Gastroesophageal sphincter (tissue), 4 donors: ENCODE data around the gene AMH. TPM values are rescaled to one million over a fixed set of nuclear protein-coding genes. Genes with fewer than 3 reads are reported as not detected.

Experiments used
- ATAC-seq: fragments of 150-250 bp; one replicate; pipeline ENCODE4 v1.9.1; 2016; ENCODE audit warnings: mild to moderate bottlenecking, moderate library complexity
- H3K27ac ChIP-seq, 4 donors: fragments of 200-600 bp; sonication (generic) in 3 of 4; 1 replicate in 3 of 4; 2 replicates in 1 of 4; pipeline ENCODE4 v1.5.1; 2016 to 2019
- H3K27me3 ChIP-seq: fragments of 200-600 bp; sonication (generic); one replicate; pipeline ENCODE4 v1.5.1; 2019
- H3K36me3 ChIP-seq, 2 donors: fragments of 200-600 bp; sonication (generic); one replicate each; pipeline ENCODE4 v1.5.1; 2019; ENCODE audit warnings: control low read depth in 1 of 2
- H3K4me1 ChIP-seq, 3 donors: fragments of 200-600 bp; sonication (generic); 1 replicate in 2 of 3; 2 replicates in 1 of 3; pipeline ENCODE4 v1.5.1; 2016 to 2019; ENCODE audit warnings: control low read depth in 2 of 3
- H3K4me3 ChIP-seq, 2 donors: fragments of 200-600 bp; sonication (generic); one replicate each; pipeline ENCODE4 v1.5.1; 2019; ENCODE audit warnings: mild to moderate bottlenecking in 1 of 2, moderate library complexity in 1 of 2
- H3K9me3 ChIP-seq, 3 donors: fragments of 200-600 bp; sonication (generic); one replicate each; pipeline ENCODE4 v1.5.1; 2017 to 2019; ENCODE audit warnings: control low read depth in 2 of 3
- EP300 ChIP-seq: sonication (generic); formaldehyde crosslinking; IDR thresholded peaks from one replicate; pipeline ENCODE4 v1.6.1; 2017; ENCODE audit warnings: antibody characterized with exemption, mild to moderate bottlenecking
- POLR2A ChIP-seq, 2 donors: fragments of 450-650 bp; IDR thresholded peaks; one replicate each; pipeline ENCODE4 v1.6.1; 2017; ENCODE audit warnings: antibody characterized with exemption in 2 of 2, mild to moderate bottlenecking in 2 of 2, moderate library complexity in 1 of 2
- POLR2AphosphoS5 ChIP-seq: sonication (generic); formaldehyde crosslinking; IDR thresholded peaks from one replicate; pipeline ENCODE4 v1.6.1; 2017; ENCODE audit warnings: antibody characterized with exemption
- WGBS, 2 donors: methylation state at CpG; one replicate each; pipeline ENCODE4 v1.1.5; 2018; ENCODE audit warnings: low coverage in 1 of 2; 5-methylcytosine and 5-hydroxymethylcytosine counted together
- total RNA-seq, 4 donors: library from RNA; depleted of rRNA; stranded (reverse); fragments of >200 nt; gene quantifications; one replicate each; pipeline ENCODE4 v1.1.0, GENCODE V29; 2016
- TF ChIP-seq, protein P1 (sequence below), 4 experiments: fragments of 200-600 bp in 2 of 4; fragments of 450-650 bp in 2 of 4; sonication (generic) in 1 of 4; IDR thresholded peaks; one replicate each; pipeline ENCODE4 v1.5.1; 2017 to 2019; ENCODE audit warnings: antibody characterized with exemption in 4 of 4, mild to moderate bottlenecking in 2 of 4, moderate library complexity in 2 of 4

The AMH gene
- total RNA-seq, 4 donors from 2014 or later: 0.23 to 1.2 (median 0.47) TPM

DNA sequence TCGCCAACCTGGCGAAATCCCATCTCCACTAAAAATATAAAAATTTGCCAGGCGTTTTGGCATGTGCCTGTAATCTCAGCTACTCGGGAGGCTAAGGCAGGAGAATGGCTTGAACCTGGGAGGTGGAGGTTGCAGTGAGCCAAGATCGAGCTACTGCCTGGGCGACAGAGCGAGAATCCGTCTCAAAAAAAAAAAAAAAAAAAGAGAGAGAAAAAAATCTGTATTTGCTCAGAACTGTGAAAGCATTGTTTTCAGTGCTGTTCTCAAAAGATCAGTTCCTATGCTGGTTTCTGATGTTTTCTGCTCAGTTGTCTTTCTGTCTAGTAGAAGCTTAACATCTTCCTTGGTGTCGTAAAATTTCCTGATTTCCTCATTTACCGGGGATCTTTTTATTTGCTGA lies 9.9 kb upstream of the AMH start:
- Histone ChIP-seq H3K4me1 (peaks cover 0 to 87% (median 52%) of the 10 kb centered on the region in 3 donors), H3K27me3 (no peaks in the 10 kb centered on the region), H3K27ac (peak overlapping the region in 2 of 4 donors; percentile 69 to 77), H3K9me3 (no peaks in the 10 kb centered on the region), H3K36me3 (peaks cover 0 to 16% of the 10 kb centered on the region in 2 donors), H3K4me3 (peak overlapping the region in 1 of 2 donors; percentile 51)
- TF ChIP-seq POLR2AphosphoS5: no peak
- TF ChIP-seq, protein P1, sequence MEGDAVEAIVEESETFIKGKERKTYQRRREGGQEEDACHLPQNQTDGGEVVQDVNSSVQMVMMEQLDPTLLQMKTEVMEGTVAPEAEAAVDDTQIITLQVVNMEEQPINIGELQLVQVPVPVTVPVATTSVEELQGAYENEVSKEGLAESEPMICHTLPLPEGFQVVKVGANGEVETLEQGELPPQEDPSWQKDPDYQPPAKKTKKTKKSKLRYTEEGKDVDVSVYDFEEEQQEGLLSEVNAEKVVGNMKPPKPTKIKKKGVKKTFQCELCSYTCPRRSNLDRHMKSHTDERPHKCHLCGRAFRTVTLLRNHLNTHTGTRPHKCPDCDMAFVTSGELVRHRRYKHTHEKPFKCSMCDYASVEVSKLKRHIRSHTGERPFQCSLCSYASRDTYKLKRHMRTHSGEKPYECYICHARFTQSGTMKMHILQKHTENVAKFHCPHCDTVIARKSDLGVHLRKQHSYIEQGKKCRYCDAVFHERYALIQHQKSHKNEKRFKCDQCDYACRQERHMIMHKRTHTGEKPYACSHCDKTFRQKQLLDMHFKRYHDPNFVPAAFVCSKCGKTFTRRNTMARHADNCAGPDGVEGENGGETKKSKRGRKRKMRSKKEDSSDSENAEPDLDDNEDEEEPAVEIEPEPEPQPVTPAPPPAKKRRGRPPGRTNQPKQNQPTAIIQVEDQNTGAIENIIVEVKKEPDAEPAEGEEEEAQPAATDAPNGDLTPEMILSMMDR (IDR thresholded peaks at IDR 0.05): no peak
- no peak for TF ChIP-seq POLR2A (IDR thresholded peaks at IDR 0.05)
- no peak for TF ChIP-seq EP300
- 57 to 73% methylated on average over 6 to 10 of the region's 10 CpGs for WGBS, 2 donors
- ATAC-seq: no peak

DNA sequence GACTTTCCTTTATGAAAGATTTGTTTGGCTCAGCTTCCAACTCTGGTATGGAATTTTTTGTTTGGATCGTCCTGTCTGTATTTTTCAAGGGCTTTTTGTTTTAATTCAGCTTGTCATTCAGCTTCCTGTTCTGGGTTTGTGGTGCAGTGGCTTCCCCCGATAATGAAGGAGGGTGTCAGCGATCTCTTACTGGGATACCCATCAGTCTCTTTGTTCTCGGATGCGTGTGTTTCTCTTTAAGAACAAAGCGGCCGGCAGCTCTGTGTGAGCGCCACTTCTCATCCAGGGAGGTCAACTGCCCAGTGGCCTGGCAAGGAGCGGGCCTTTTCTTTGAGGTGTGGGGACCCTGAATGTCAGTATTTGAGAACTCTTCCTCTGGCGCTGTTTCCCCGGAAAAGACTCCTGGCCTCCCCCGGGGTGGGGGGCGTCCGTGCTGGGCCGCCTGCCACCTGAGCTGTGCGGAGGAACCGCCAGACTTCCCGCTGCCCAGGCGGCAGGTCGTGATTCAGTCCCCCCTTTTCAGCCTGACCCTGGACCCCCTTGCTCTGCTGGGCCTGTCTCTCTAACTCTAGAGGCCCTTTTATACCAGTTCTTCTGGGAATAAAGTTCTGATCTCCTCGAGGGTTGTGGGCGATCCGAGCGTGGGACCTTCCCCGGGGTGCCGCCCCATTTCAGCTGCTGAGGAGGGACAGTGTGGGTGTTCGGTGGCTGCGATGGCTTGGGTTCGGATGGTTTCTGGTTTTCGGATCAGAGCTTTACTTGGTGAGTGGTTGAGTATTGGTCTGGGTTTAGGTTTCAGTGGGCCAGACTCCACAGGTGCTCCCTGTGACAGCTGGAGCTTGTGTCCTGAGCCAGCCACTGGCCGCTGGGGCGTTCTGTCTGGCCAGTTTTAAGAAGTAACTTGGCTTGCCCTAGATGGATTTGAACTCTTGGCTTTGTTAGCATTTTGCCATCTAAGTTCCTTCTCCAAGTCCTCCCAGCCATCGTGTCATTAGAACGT lies 9.1 kb upstream of the AMH start:
- H3K4me1 ChIP-seq: peaks cover 0 to 80% (median 45%) of the 10 kb centered on the region in 3 donors
- H3K4me3 ChIP-seq: peak overlapping the region; percentile 32 to 51
- TF ChIP-seq POLR2A (IDR thresholded peaks at IDR 0.05) (no peak), EP300 (no peak), POLR2AphosphoS5 (no peak)
- TF ChIP-seq, protein P1 (IDR thresholded peaks at IDR 0.05): no peak
- no peaks in the 10 kb centered on the region for H3K9me3 ChIP-seq
- WGBS, 2 donors: 0 to 12% methylated on average over 3 to 16 of the region's 34 CpGs
- ATAC-seq: no peak
- H3K27ac ChIP-seq: peak overlapping the region in 3 of 4 donors; percentile 69 to 77 (median 69)
- no peaks in the 10 kb centered on the region for H3K27me3 ChIP-seq
- H3K36me3 ChIP-seq: peaks cover 0 to 22% of the 10 kb centered on the region in 2 donors

DNA sequence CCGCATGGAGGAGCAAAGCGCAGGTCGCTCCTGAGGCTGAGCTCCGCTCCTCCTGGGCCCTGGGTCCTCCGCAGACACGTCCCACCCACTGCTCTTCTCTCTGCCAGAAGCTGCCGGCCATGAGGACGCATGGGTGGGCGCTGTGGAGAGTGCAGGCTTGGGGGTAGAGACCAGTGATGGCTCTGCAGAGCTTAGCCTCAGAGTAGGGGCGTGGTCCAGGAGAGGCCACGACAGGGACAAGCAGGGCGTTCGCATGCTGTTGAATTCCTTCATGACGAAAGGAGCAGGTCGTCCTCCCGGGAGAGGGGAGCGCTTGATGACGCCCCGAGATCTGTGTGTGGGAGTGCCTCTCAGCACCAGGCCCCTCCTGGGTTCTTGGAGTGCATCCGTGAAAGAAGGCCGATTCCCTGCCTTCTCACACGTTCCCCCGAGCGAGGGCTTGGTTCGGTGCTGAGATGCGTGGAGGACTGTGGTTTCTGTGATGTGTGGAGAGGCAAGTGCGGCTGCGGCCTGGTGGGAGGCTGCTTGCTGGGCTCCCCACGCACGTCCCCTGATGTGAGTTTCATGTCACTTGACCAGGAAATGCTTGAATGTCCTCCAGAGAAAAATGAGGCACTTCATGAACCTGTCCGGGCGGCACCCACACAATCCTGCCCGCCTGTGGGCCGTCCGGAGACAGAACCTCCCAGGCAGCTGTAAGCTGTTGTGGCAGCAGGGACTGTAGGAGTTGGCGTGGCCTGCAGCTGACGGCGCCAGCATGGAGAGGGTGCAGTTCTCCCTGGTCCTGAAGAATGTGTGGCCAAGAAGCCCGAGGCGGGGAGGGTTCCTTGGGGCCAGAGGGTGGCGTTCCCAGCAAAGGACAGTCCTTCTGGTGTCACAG lies 8.0 kb upstream of the AMH start:
- Histone ChIP-seq H3K9me3 (no peaks in the 10 kb centered on the region), H3K36me3 (peaks cover 0 to 32% of the 10 kb centered on the region in 2 donors), H3K27me3 (no peaks in the 10 kb centered on the region), H3K4me1 (peaks cover 0 to 74% (median 42%) of the 10 kb centered on the region in 3 donors), H3K27ac (peak overlapping the region in 3 of 4 donors; percentile 69 to 77 (median 69)), H3K4me3 (peak overlapping the region in 1 of 2 donors; percentile 51)
- WGBS, 2 donors: 20 to 70% methylated on average over 1 to 13 of the region's 41 CpGs
- ATAC-seq: no peak
- TF ChIP-seq POLR2A (IDR thresholded peaks at IDR 0.05) (no peak), POLR2AphosphoS5 (no peak), EP300 (no peak)
- TF ChIP-seq, protein P1 (IDR thresholded peaks at IDR 0.05): no peak

DNA sequence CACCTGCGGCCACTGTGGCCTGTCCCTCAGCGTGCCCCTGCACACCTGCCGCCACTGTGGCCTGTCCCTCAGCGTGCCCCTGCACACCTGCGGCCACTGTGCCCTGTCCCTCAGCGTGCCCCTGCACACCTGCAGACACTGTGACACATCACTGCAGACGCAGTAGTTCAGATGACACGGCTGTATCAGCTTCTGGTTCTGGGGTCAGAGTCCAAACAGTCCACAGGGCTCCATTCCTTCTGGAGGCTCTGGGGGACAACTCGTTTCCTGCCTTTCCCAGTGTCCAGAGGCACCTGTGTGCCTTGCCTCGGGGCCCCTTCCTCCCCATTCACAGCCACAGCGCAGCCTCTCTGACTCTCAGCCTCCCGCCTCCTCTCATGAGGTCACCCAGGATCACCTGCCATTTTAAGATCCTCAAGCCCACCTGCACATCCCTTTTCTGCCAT lies 7.0 kb upstream of the AMH start:
- TF ChIP-seq POLR2AphosphoS5 (no peak), EP300 (no peak), POLR2A (IDR thresholded peaks at IDR 0.05) (no peak)
- TF ChIP-seq, protein P1 (IDR thresholded peaks at IDR 0.05): no peak
- H3K36me3 ChIP-seq: peaks cover 0 to 42% of the 10 kb centered on the region in 2 donors
- WGBS, 2 donors: 76% methylated on average over 3 of the region's 12 CpGs; no CpG with 5 or more reads in 1 of the 2 donors
- H3K9me3 ChIP-seq: no peaks in the 10 kb centered on the region
- ATAC-seq: no peak
- H3K4me1 ChIP-seq: peaks cover 0 to 81% (median 42%) of the 10 kb centered on the region in 3 donors
- no peaks in the 10 kb centered on the region for H3K27me3 ChIP-seq
- H3K4me3 ChIP-seq: no peak overlapping the region
- peak overlapping the region in 1 of 4 donors; percentile 69 for H3K27ac ChIP-seq
